Retinal pigment epithelial cell (primary cell): ENCODE measurements around the gene FAM20C.
A peak's percentile ranks its signal among the peaks of the same experiment; 100 is the strongest.

Source experiments
- DNase-seq: peaks from one replicate; pipeline ENCODE4 v3.0.0-alpha.2; 2010; ENCODE audit warnings: low read depth
- H3K4me3 ChIP-seq: 2 replicates; pipeline ENCODE4 v1.5.1; 2011; ENCODE audit warnings: mild to moderate bottlenecking, low read length, control low read depth, moderate library complexity
- TF ChIP-seq, protein P1 (sequence below): conservative IDR thresholded peaks from 2 replicates; pipeline ENCODE4 v1.5.1; 2011; ENCODE audit warnings: low read depth, low read length, control low read depth, inconsistent platforms

FAM20C gene

DNA sequence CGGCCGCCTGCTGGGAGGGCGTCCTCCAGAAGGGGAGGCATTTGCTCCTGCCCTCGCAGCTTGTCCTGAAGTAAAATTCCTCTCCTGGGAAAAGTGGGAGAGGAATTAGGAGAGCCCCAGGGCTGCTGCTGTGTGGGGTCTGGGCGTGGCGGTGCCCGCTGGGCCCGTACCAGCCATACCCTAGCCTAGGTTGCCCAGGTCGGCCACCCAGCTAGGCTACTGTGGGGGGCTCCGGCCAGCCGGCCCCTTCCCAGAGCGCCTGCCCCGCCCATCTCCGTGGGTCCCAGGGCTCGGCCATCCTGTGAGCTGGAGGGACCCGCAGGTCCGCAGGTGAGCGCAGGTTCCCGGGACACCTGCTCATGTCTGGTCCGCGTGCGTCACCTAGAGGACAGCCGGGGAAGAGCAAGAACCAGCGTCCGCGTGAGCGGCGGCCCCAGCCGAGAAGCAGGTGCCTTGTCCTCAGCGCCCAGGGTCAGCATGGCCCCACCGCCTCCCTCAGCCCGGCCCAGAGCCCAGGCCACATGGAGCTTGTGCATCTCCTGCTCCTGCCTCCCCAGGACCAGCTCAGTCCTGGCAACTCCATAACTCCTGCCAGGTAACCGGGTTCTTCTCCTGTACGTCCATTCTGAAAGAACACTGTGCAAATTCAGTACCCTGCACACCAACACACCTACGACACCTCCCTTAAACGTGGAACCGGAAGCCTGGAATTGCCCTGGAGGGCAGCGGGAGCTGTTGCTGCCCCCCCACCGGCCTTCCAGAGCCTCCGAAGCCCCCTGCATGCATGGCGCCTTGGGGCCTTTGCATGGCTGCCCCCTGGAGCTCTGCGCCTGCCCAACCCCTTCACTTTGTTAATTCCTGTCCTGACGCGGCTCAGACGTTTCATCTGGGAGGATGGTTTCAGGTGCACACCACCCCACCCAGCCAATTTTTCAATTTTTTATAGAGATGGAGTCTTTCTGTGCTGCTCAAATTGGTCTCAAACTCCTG, 74.8 kb downstream of the FAM20C start:
- DNase-seq: no peak
- TF ChIP-seq, protein P1, sequence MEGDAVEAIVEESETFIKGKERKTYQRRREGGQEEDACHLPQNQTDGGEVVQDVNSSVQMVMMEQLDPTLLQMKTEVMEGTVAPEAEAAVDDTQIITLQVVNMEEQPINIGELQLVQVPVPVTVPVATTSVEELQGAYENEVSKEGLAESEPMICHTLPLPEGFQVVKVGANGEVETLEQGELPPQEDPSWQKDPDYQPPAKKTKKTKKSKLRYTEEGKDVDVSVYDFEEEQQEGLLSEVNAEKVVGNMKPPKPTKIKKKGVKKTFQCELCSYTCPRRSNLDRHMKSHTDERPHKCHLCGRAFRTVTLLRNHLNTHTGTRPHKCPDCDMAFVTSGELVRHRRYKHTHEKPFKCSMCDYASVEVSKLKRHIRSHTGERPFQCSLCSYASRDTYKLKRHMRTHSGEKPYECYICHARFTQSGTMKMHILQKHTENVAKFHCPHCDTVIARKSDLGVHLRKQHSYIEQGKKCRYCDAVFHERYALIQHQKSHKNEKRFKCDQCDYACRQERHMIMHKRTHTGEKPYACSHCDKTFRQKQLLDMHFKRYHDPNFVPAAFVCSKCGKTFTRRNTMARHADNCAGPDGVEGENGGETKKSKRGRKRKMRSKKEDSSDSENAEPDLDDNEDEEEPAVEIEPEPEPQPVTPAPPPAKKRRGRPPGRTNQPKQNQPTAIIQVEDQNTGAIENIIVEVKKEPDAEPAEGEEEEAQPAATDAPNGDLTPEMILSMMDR: peak; percentile 32
- no peak overlapping the region for H3K4me3 ChIP-seq

DNA sequence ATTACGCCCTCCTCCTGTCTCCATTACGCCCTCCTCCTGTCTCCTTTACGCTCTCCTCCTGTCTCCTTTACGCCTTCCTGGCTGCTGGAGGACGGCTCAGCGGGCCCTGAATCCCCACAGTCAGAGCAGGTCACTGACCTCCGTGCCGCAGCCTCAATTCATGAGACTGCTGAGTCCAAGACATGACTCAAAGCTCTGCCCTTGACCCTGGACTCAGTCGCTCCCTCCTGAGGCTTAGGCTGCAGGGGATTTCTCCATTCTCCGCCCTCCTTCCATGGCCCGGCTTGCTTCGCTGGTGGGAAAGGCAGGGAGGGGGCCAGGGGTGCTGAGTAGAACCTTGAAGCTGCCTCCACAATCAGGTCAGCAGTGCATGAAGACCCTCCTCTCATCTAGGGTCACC, 76.6 kb downstream of the FAM20C start:
- no peak overlapping the region for H3K4me3 ChIP-seq
- DNase-seq: no peak
- TF ChIP-seq, protein P1: no peak

DNA sequence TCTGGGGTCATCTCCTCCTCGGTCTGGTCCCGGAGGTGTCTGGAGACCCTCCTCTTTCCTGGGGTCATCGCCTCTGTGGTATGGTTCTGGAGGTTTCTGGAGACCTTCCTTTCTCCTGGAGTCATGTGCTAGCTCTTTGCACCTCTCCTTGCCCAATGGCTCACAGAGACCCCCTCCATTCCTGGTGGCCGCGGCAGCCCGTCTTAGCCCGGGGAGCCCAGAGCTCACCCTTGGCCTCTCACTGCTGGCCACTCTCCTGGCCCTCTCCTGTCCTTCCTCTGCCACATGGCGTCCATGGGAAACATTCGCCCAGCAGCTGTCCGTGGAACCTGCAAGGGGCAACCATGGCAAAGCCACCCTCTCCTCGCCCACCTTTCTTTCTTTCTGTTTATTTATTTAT, 77.3 kb downstream of the FAM20C start:
- no peak overlapping the region for H3K4me3 ChIP-seq
- no peak for DNase-seq
- TF ChIP-seq, protein P1: no peak

DNA sequence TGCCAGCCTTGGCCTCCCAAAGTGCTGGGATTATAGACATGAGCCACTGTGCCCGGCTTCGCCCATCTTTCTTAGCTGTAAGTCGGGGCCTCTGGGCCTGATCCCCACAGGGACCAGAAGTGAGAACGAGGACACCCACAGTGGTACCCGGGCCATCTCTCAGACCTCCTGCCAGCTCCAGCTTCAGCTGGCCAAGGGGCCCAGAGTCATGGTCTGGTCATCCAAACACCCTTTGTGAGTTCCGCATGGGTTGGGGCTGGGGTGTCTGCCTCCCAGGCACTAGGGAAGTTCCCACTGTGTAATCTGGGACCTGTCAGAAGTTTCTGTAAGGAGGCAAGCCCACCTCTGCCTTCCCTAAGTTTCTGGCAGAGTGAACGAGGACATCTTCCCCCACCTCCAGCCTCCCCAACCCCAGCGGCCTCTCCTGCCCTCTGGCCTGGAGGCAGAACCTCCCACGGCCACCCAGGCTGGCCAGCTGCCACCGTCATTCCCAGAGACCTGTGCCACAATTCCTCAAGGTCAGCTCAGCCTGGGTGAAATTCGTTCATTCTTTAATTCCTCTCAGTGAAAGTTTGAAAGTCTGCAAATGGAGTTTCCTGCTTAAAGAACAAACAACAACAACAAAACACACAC, 78.1 kb downstream of the FAM20C start:
- TF ChIP-seq, protein P1: no peak
- no peak overlapping the region for H3K4me3 ChIP-seq
- no peak for DNase-seq

DNA sequence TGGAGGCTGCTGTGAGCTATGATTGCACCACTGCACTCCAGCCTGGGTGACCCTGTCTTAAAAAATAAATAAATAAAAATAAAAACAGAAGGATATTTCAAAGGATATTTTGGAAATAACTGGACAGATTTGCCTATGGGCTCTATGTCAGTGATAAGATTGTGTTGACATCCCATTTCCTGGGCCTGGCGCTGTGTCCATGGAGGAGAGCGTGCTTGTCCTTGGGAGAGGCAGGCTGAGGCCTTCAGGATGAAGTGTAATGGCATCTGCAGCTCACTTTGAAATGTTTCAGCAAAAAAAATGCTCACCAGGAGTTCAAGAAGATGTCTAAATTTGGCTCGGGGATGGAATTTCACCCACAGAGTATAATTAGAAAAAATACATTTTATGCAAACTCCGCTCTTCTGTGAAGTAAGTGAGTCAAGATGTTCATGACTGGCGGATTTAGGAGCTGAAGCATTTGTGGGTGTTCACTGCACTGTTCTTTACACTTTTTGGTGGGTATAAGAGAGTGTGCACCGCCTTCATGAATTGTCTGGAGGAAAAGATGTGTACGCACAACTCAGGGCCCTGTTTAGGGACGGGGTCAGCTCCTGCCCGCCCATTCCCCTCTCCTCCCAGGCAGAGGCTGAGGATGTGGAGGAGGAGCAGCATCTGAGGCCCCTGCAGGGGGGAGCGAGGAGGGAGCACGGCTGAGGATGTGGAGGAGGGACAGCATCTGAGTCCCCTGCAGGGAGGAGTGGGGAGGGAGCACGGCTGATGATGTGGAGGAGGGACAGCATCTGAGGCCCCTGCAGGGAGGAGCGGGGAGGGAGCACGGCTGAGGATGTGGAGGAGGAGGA, 79.1 kb downstream of the FAM20C start:
- H3K4me3 ChIP-seq: no peak overlapping the region
- TF ChIP-seq, protein P1: no peak
- DNase-seq: no peak

DNA sequence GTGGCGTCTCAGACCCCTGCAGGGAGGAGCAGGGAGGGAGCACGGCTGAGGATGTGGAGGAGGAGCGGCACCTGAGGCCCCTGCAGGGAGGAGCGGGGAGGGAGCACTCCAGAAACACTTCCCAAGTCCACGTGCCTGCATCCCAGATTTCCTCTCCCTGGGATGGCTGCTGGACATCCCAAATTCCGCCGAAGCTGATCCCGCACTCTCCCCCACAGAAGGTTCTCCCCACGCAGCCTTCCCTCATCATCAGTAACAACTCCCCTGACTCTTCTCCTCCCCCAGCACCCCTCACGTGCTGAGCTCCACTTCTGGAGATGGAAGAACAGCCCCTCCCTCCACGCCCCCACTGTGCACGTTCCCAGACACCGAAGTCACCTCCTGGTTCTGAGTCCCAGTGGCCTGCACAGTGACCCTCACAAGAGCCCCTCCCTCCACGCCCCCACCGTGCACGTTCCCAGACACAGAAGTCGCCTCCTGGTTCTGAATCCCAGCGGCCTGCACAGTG, 79.8 kb downstream of the FAM20C start:
- TF ChIP-seq, protein P1: no peak
- DNase-seq: no peak
- H3K4me3 ChIP-seq: no peak overlapping the region
